ENCODE measurements around the gene COL6A5. TPM values are rescaled to one million over a fixed set of nuclear protein-coding genes. Genes with fewer than 3 reads are reported as not detected.

The COL6A5 gene
- total and polyA plus RNA-seq, 2 of the 13 experiments (the other 11 are each of a cell fraction or from before 2014, with no cell fraction given) = not detected

- no peak overlapping the region for H3K4me2 ChIP-seq (ENCODE audit: low read depth, low read length)
- no TSS peak for BruUV-seq (replicated peaks)
- in situ Hi-C loops (cut with HindIII; ENCODE audit: extremely low pct_ligation_motif_present, low pct_unique_long_range_greater_than_20kb) (no loop called here), intact Hi-C loops (cut with micrococcal nuclease; ENCODE audit: unreplicated experiment) (no loop called here)
- DNase-seq (ENCODE audit: low spot score) (no peak), ATAC-seq (no peak), FAIRE-seq (no peak)
- no peaks in the 10 kb centered on the region for H3K79me2 ChIP-seq (ENCODE audit: insufficient read depth, low read length)
- H3K9ac ChIP-seq (ENCODE audit: insufficient read depth, low read depth, low read length) = no peak overlapping the region
- 1% methylated on average over 2 of the region's 2 CpGs for WGBS (ENCODE audit: low lambda C conversion rate)
- H3K9me3 ChIP-seq (ENCODE audit: low read length) = no peaks in the 10 kb centered on the region
- H4K20me1 ChIP-seq (ENCODE audit: insufficient read depth, low read length) = no peaks in the 10 kb centered on the region
- H3K4me1 ChIP-seq (ENCODE audit: insufficient read depth, low read length) = no peaks in the 10 kb centered on the region
- H3K27ac ChIP-seq (ENCODE audit: extremely low read length, insufficient read depth, low read length) = no peak overlapping the region
- no peaks in the 10 kb centered on the region for H3K36me3 ChIP-seq (replicated peaks in 1 of 2; ENCODE audit: control insufficient read depth in 1 of 2, insufficient read depth in 2 of 2, low read length in 2 of 2)
- TF ChIP-seq NCOA1 (CRISPR knock-in tag; IDR thresholded peaks at IDR 0.05) (no peak), ZNF567 (CRISPR knock-in tag; IDR thresholded peaks at IDR 0.05; ENCODE audit: borderline replicate concordance) (no peak), ZNF317 (CRISPR knock-in tag; IDR thresholded peaks at IDR 0.05) (no peak), IRF1 (CRISPR knock-in tag; IDR thresholded peaks at IDR 0.05; ENCODE audit: low read depth) (no peak), YY1 (IDR thresholded peaks at IDR 0.05; ENCODE audit: insufficient read depth, insufficient replicate concordance, low read depth, low read length) (no peak)
- ChIA-PET POLR2A (no interaction called here), CTCF (ENCODE audit: low intra/inter-chr PET ratio, low total read pairs) (no interaction called here)
- peaks cover 0 to 11% of the 10 kb centered on the region in 2 experiments; a peak in 1 of 5 replicates for H3K27me3 ChIP-seq (ENCODE audit: control insufficient read depth in 1 of 2, insufficient read depth in 2 of 2, low read length in 2 of 2)
- no peak overlapping the region for H3K4me3 ChIP-seq (replicated peaks in 1 of 3; ENCODE audit: insufficient read depth in 1 of 3, low read depth in 2 of 3, low read length in 3 of 3)
- H2AFZ ChIP-seq (ENCODE audit: low read length) = no peak overlapping the region
Measured at GRCh38 chr3:130504701-130505100, 159.2 kb downstream of the COL6A5 start.

GRCh38 chr3:130506031-130506430 is 160.6 kb downstream of the COL6A5 start:
- Histone ChIP-seq H3K4me1 (ENCODE audit: insufficient read depth, low read length) (no peaks in the 10 kb centered on the region), H3K79me2 (ENCODE audit: insufficient read depth, low read length) (no peaks in the 10 kb centered on the region), H3K4me3 (replicated peaks in 1 of 3; ENCODE audit: insufficient read depth in 1 of 3, low read depth in 2 of 3, low read length in 3 of 3) (no peak overlapping the region), H3K36me3 (replicated peaks in 1 of 2; ENCODE audit: control insufficient read depth in 1 of 2, insufficient read depth in 2 of 2, low read length in 2 of 2) (no peaks in the 10 kb centered on the region), H4K20me1 (ENCODE audit: insufficient read depth, low read length) (no peaks in the 10 kb centered on the region), H3K9ac (ENCODE audit: insufficient read depth, low read depth, low read length) (no peak overlapping the region), H3K9me3 (ENCODE audit: low read length) (no peaks in the 10 kb centered on the region), H2AFZ (ENCODE audit: low read length) (no peak overlapping the region), H3K4me2 (ENCODE audit: low read depth, low read length) (no peak overlapping the region), H3K27ac (ENCODE audit: extremely low read length, insufficient read depth, low read length) (no peak overlapping the region), H3K27me3 (ENCODE audit: control insufficient read depth in 1 of 2, insufficient read depth in 2 of 2, low read length in 2 of 2) (peaks cover 0 to 11% of the 10 kb centered on the region in 2 experiments; a peak in 1 of 5 replicates)
- ChIA-PET POLR2A (no interaction called here), CTCF (ENCODE audit: low intra/inter-chr PET ratio, low total read pairs) (no interaction called here)
- ATAC-seq = no peak
- WGBS (ENCODE audit: low lambda C conversion rate) = under 1% methylated on average over 3 of the region's 3 CpGs
- in situ Hi-C loops (cut with HindIII; ENCODE audit: extremely low pct_ligation_motif_present, low pct_unique_long_range_greater_than_20kb) = no loop called here
- no TSS peak for BruUV-seq (replicated peaks)
- TF ChIP-seq JDP2 (CRISPR knock-in tag; IDR thresholded peaks at IDR 0.05; ENCODE audit: borderline replicate concordance) (no peak), SMARCE1 (IDR thresholded peaks at IDR 0.05; ENCODE audit: borderline replicate concordance) (no peak), ZNF629 (CRISPR knock-in tag; conservative IDR thresholded peaks at IDR 0.05) (no peak), ZNF777 (CRISPR knock-in tag; IDR thresholded peaks at IDR 0.05) (no peak), MAZ (IDR thresholded peaks at IDR 0.05; ENCODE audit: borderline replicate concordance, low read depth, low read length) (no peak), MAZ (CRISPR knock-in tag; IDR thresholded peaks at IDR 0.05; ENCODE audit: low read depth) (no peak)
- DNase-seq (ENCODE audit: low spot score) = no peak
- no peak for FAIRE-seq
- intact Hi-C loops (cut with micrococcal nuclease; ENCODE audit: unreplicated experiment) = no loop called here
